BE2C (cell line): ENCODE results near the gene ATP8B1.

Source experiments
- DNase-seq: peaks from one replicate; pipeline ENCODE4 v3.0.0-alpha.2; 2020
- H3K27me3 ChIP-seq: fragments of 250-450 bp; sonication (Bioruptor Pico); 2 replicates; pipeline ENCODE4 v1.5.1; 2020; ENCODE audit warnings: mild to moderate bottlenecking
- H3K36me3 ChIP-seq: fragments of 250-450 bp; sonication (Bioruptor Pico); 2 replicates; pipeline ENCODE4 v1.5.1; 2020; ENCODE audit warnings: mild to moderate bottlenecking
- H3K4me1 ChIP-seq: fragments of 250-450 bp; sonication (Bioruptor Pico); 2 replicates; pipeline ENCODE4 v1.5.1; 2020
- H3K4me3 ChIP-seq: 2 replicates; pipeline ENCODE4 v1.5.1; 2011; ENCODE audit warnings: low read depth, low read length
- H3K9me3 ChIP-seq: fragments of 250-450 bp; sonication (Bioruptor Pico); 2 replicates; pipeline ENCODE4 v1.5.1; 2020
- TF ChIP-seq, protein P1 (sequence below): IDR thresholded peaks from 2 replicates; pipeline ENCODE4 v1.5.1; 2012; ENCODE audit warnings: mild to moderate bottlenecking, low read depth, low read length

Gene ATP8B1

GRCh38 chr18:57768537-57769326, 34.4 kb downstream of the ATP8B1 start:
- Histone ChIP-seq H3K36me3 (no peaks in the 10 kb centered on the region), H3K4me1 (no peaks in the 10 kb centered on the region), H3K4me3 (no peak overlapping the region), H3K27me3 (no peaks in the 10 kb centered on the region), H3K9me3 (no peaks in the 10 kb centered on the region)
- TF ChIP-seq, protein P1, sequence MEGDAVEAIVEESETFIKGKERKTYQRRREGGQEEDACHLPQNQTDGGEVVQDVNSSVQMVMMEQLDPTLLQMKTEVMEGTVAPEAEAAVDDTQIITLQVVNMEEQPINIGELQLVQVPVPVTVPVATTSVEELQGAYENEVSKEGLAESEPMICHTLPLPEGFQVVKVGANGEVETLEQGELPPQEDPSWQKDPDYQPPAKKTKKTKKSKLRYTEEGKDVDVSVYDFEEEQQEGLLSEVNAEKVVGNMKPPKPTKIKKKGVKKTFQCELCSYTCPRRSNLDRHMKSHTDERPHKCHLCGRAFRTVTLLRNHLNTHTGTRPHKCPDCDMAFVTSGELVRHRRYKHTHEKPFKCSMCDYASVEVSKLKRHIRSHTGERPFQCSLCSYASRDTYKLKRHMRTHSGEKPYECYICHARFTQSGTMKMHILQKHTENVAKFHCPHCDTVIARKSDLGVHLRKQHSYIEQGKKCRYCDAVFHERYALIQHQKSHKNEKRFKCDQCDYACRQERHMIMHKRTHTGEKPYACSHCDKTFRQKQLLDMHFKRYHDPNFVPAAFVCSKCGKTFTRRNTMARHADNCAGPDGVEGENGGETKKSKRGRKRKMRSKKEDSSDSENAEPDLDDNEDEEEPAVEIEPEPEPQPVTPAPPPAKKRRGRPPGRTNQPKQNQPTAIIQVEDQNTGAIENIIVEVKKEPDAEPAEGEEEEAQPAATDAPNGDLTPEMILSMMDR: no peak
- DNase-seq: no peak

GRCh38 chr18:57767259-57768050, 35.7 kb downstream of the ATP8B1 start:
- Histone ChIP-seq H3K4me3 (no peak overlapping the region), H3K4me1 (no peaks in the 10 kb centered on the region), H3K27me3 (no peaks in the 10 kb centered on the region), H3K9me3 (no peaks in the 10 kb centered on the region), H3K36me3 (no peaks in the 10 kb centered on the region)
- TF ChIP-seq, protein P1: no peak
- DNase-seq: no peak

DNA sequence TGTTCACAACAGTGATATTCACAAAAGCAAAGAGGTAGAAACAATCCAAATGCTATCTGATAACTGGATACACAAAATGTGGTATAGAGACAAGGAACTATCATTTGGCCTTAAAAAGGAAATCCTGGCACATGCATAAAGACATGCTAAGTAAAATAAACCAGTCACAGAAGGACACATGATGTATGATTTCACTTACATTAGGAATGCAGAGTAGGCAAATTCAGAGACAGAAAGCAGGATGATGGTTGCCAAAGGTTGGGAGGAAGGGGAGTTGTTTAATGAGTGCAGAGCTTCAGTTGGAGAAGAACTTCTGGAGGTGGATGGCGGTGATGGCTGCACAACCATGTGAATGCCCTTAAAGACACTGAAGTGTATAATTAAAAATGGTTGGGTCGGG, 38.1 kb downstream of the ATP8B1 start:
- DNase-seq: no peak
- Histone ChIP-seq H3K4me3 (no peak overlapping the region), H3K4me1 (no peaks in the 10 kb centered on the region), H3K9me3 (no peaks in the 10 kb centered on the region), H3K27me3 (no peaks in the 10 kb centered on the region), H3K36me3 (no peaks in the 10 kb centered on the region)
- TF ChIP-seq, protein P1: no peak

- Histone ChIP-seq H3K9me3 (no peaks in the 10 kb centered on the region), H3K4me3 (no peak overlapping the region), H3K36me3 (no peaks in the 10 kb centered on the region), H3K4me1 (no peaks in the 10 kb centered on the region), H3K27me3 (no peaks in the 10 kb centered on the region)
- no peak for DNase-seq
- TF ChIP-seq, protein P1: no peak
Measured at GRCh38 chr18:57764087-57764486, 39.0 kb downstream of the ATP8B1 start.

DNA sequence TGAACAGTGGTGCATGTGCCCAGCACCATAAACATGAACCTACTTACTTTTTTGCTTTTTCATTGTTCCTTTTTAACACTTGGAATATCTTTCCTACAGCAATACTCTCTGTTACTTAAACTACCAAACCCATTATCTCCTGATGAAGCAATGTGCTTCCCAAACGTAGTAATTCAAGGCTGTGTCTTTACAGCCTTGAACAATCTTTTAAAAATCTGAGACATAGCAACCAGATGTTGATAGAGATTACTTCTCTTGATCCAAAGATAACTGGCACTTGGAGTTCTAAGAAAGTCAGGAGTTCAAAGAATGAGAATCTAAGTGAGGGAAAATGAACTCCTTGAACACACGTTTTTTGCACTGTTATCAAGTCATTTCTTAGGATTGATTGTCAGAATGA, 40.4 kb downstream of the ATP8B1 start:
- TF ChIP-seq, protein P1: no peak
- Histone ChIP-seq H3K27me3 (no peaks in the 10 kb centered on the region), H3K4me3 (no peak overlapping the region), H3K9me3 (no peaks in the 10 kb centered on the region), H3K36me3 (no peaks in the 10 kb centered on the region), H3K4me1 (no peaks in the 10 kb centered on the region)
- no peak for DNase-seq

DNA sequence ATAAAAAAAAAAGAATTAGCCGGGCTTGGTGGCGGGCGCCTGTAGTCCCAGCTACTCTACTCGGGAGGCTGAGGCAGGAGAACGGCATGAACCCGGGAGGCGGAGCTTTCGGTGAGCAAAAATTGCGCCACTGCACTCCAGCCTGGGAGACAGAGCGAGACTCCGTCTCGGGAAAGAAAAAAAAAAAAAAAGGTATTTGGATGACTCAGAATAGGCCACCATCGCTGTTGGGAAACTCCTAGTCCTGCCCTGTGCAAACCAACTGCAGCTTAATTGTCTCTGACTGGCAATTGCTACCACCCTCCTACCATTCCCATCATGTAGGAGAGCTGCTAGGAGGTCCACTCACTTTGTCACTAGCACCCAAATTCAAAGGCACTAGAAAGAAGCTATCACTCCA, 43.5 kb downstream of the ATP8B1 start:
- H3K9me3 ChIP-seq: no peaks in the 10 kb centered on the region
- TF ChIP-seq, protein P1: no peak
- no peaks in the 10 kb centered on the region for H3K4me1 ChIP-seq
- H3K4me3 ChIP-seq: no peak overlapping the region
- no peak for DNase-seq
- no peaks in the 10 kb centered on the region for H3K27me3 ChIP-seq
- H3K36me3 ChIP-seq: no peaks in the 10 kb centered on the region
